Bronchus fibroblast of lung (primary cell): ENCODE data around the gene DNAJB12. TPM values are rescaled to one million over a fixed set of nuclear protein-coding genes. Genes with fewer than 3 reads are reported as not detected.

Experiments used
- total RNA-seq: library from RNA; depleted of rRNA; stranded (reverse); fragments of >200 nt; gene quantifications from 2 replicates; pipeline ENCODE4 v1.2.3, GENCODE V29; 2015

Gene DNAJB12
- total RNA-seq, result 23.5 and 28.7 TPM in 2 replicates

DNA sequence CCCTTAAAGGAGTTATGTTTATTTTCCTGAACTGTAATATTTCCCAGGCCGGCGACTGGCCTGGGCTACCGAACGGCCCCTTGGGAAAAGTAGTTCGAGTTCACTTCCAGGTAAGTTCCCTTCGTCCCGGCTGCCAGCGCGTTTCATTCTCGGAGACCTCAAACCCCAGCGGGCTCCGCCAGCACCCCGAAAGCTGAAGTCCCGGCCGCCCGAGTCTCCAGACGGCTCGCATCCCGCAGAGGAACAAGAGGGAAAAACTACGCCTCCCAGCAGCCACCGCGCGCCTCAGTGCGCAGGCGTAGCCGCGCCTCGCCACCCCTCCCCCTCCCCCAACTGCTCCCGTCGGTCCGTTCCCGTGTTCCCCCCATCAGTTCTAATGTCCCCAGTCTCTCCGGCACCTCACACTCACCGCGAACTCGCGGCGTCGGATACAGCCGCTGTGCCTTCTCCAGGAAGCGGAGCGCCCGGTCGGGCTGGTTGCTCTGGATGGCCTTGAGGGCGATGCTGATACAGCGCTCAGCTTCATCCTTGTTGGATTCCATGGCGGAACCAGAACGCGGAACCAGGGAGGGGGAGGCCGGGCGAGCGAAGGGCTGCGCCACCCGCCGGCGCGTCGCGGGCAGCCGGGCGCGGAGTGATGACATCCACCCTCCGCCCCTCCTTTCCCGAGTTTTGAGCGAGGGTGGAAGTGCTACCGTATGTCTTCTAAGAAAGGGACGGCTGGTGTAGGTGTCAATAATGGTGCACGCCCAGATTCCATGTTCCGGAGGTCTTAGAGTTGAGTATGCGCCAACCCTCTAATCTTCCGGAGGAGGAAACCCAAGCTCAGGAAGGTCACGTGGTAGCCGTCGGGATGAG is at the start of gene DNAJB12:
TSS of gene DNAJB12 (minus strand) at position 564 of the 858 bp plus-strand sequence. CDS start at position 542, 22 bp downstream.

Other genes with a start within 250 kb of the DNAJB12 start
- gene ANAPC16, start 138.9 kb downstream of the DNAJB12 start, total RNA-seq, result 55.9 and 56.8 TPM in 2 replicates
- 28.4 and 31.1 TPM in 2 replicates for gene ASCC1, start 138.6 kb downstream of the DNAJB12 start, total RNA-seq
- gene DDIT4, start 81.0 kb downstream of the DNAJB12 start, total RNA-seq, result 359 and 421 TPM in 2 replicates